ENCODE measurements around the gene MIEF1.
"Not testable (repeated sequence)": the region's sequence is repeated elsewhere in the genome, so short reads cannot be mapped to it uniquely, and the experiment has no call there.

MIEF1 gene

GRCh38 chr22:39517470-39517869 lies 15.4 kb downstream of the MIEF1 start:
- DNase-seq: no peak

- no peak for DNase-seq
These were observed 16.2 kb downstream of the MIEF1 start for GRCh38 chr22:39518144-39518786.

GRCh38 chr22:39518996-39519680 lies 17.0 kb downstream of the MIEF1 start:
- DNase-seq: no peak

DNA sequence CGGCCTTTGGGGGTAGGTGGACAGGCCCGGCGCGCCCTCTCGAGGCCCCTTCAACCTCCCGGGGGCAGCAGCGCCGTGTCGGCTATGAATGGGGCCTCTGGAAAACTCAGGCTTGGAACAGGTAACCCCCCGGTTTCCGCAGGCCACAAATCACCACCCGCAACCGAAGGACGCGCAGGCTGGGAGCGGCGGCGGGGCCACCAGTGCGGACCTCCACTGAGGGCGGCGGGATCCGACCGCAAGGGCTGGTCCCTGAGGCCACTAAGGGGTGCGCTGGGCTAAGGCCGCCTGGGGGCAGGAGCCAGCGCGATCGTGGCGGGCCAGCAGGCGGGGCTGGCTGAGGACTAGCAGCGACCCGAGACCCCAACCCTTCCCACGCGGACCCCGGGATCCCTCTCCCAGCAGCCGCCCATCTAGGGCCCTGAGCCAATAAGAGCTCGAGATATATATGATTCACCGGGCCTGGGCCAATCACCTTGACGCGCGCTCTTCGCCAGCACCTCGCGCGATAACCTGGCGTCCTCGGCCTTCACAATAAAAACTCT lies 17.7 kb downstream of the MIEF1 start:
- peak; percentile 99 for DNase-seq

- DNase-seq: peak; percentile 89
These were observed 18.4 kb downstream of the MIEF1 start, which contains the start of gene ATF4 for GRCh38 chr22:39520226-39521105. Gene ATF4, plus strand, starts transcription at chr22:39520562. Its CDS starts 884 bp downstream, at chr22:39521446.

GRCh38 chr22:39521106-39521885 lies 19.2 kb downstream of the MIEF1 start:
- not testable (repeated sequence) for DNase-seq

GRCh38 chr22:39522091-39522490 lies 20.0 kb downstream of the MIEF1 start:
- not testable (repeated sequence) for DNase-seq

DNA sequence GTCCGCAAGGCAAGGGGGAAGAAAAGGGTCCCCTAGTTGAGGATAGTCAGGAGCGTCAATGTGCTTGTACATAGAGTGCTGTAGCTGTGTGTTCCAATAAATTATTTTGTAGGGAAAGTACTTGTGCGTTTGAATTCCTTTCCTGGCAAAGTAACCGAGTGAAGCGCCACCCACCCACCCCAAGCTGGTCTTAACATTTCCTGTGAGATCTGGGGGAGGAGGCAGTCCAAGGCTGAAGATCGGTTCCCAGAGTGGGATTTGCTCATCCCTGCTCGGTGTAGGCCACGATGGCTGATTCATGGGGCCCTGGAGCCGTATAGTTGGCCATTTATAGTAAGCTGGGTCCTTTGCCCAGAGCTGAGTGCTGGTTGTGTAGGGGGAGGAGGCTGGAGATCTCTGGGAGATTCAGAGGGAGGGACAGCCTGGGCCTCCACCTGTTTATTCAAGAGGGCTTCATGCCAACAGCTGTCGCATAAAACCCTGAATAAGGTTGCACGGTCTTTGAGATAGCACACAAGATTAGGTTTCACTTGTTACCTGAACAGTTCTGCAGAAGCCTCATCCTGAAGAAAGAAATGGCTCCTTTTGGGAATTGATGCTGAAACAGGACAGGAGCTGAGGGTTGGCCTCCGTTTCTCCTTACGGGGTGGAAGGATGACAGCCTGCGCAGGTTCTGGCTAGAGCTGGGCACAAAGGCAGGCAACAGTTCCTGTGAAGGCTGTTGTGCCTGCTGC lies 20.6 kb downstream of the MIEF1 start:
- no peak for DNase-seq

DNA sequence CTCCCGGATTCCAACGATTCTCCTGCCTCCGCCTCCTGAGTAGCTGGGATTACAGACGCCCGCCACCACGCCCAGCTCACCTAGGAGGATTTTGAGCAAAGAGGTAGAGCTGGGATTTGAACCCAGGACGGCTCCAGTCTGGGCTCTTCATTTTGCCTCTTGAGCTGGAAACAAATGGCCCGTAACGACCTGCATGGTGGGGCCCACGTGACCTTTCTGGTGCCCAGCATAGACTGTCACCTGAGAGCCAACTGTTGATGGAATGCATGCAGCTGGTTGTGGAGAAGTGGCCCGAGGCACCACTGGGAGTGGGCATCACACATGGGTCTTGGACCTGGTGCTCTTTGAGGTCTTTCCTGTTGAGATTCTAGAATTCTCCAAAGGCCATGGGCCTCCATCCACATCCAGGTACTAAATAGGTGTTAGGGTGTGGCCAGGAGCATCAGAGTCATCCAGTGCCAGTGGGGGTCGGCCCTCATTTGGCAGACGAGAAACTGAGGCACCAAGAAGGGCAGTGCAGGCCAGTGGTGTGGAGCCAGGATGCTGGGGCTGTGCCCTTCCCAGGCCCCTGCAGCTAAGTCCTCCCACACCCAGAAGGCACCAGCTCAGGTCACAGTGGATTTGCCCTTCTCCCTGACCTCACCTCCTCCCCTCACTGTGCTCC lies 22.1 kb downstream of the MIEF1 start:
- DNase-seq: no peak

GRCh38 chr22:39524753-39525657 lies 22.9 kb downstream of the MIEF1 start:
- no peak for DNase-seq

GRCh38 chr22:39525658-39525975 lies 23.5 kb downstream of the MIEF1 start:
- no peak for DNase-seq

GRCh38 chr22:39526736-39527171 lies 24.7 kb downstream of the MIEF1 start:
- no peak for DNase-seq

DNA sequence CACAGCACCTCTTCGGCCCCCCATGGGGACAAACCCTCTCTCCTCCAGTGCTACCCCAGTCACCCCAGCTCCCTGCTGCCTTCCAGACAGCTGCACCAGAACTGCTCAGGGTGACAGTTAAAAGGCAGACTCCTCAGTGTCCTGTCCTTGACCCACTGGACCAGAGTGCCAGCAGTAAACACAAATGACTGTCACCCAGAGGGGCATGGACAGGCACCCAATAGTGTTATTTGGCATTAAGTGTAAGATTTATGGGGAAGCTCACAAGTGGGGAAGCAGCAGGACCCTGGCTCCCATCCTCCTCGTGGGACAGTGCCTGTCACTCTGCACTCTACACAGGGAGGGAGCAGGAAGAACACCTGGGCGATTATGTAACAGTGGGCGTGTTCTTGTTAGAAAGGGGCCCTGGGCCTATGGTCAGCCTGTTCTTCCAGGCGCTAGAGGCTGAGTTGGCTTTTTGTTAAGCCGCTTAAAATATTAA lies 25.4 kb downstream of the MIEF1 start:
- no peak for DNase-seq

- DNase-seq: no peak
These were observed 26.1 kb downstream of the MIEF1 start for GRCh38 chr22:39528080-39528661.

GRCh38 chr22:39528681-39529486 lies 26.8 kb downstream of the MIEF1 start:
- DNase-seq: peak; percentile 95

DNA sequence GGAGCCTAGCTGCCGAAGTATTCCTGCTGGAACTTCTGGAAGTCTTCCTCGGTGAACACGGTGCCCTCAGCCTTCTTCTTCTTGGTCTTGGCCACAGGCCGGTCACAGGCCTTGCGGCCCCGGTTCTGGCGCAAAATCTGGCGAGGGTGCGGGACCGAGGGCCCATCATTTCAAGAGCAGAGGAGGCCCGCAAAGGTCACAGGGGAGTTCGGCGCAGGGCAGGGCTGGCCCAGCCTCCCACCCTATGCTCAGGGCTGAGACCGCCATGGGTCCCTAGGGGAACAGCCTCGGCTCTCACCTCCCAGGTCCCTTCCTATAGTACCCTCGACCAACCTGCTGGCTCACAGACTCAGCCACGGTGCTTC lies 27.4 kb downstream of the MIEF1 start:
- DNase-seq: no peak

DNA sequence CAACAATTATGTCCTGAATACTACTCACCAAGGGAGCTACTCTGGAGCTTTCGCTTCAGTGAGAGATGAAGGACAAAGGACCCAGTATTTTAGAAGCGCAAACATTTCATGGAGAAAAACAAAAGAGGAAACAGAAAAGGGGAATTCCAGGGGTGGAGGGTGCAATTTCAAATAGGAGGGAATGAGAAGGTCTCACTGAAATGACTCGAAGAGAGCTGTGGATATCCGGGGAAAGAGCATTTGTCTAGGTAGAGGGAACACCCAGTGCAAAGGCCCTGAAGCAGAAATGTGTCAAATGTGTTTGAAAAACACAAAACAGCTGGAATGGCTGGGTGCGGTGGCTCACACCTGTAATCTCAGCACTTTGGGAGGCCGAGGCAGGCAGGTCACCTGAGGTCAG lies 28.0 kb downstream of the MIEF1 start:
- no peak for DNase-seq

DNA sequence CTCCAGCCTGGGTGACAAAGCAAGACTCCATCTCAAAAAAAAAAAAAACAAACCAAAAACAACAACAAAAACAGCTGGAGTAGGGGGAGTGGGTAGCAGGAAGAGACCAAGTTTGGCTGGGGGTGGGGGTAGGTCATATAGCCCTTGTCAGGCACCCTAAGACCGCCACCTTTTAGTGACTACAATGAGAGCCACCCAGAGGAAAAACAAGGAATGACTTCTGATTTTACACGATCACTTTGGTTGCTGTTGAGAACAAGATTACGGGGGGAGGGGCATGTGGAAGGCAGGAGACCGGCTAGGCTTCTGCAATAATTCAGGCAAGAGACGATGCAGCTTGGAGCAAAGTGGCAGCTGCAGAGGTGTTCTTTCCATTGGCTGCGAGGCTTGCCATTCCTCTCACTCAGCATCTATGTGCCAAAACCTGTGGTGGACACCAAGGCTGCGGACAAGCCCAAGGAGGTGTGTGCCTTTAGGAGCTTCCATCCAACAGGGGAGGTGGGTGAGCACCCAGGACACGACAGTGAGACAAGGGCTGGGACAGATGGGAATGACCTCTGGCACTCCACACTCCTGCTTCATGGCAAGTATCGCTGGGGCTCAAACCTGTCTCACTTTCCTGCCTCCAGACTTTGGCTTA lies 28.7 kb downstream of the MIEF1 start:
- DNase-seq: no peak

Data from femur (tissue), 1 donor.